ENCODE results near the gene BRSK1.

BRSK1 gene

GRCh38 chr19:55347442-55348009 lies 63.7 kb downstream of the BRSK1 start:
- POLR2A ChIA-PET: interaction anchor here (0.6 kb wide), 1 partner anchor 9 kb away, joined by 4 read pairs; no protein-coding TSS in a partner anchor
- CTCF ChIA-PET: interaction anchor here (1.4 kb wide), 1 partner anchor 71 kb away, joined by 3 read pairs; no protein-coding TSS in a partner anchor
- no peak for DNase-seq (ENCODE audit: extremely low spot score)
- no peak for TF ChIP-seq CTCF (IDR thresholded peaks at IDR 0.05; ENCODE audit: control extremely low read depth, extremely low read depth, low read depth, missing control alignments)

GRCh38 chr19:55348317-55349034 lies 64.7 kb downstream of the BRSK1 start:
- TF ChIP-seq CTCF (IDR thresholded peaks at IDR 0.05; ENCODE audit: control extremely low read depth, extremely low read depth, low read depth, missing control alignments): no peak
- POLR2A ChIA-PET: no interaction called here
- CTCF ChIA-PET: interaction anchor here (0.8 to 1.4 kb wide), 5 partner anchors 9 to 189 kb away, joined by 3 to 5 read pairs (median 3); partner anchors contain the start of gene KMT5C
- DNase-seq (ENCODE audit: extremely low spot score): no peak

DNA sequence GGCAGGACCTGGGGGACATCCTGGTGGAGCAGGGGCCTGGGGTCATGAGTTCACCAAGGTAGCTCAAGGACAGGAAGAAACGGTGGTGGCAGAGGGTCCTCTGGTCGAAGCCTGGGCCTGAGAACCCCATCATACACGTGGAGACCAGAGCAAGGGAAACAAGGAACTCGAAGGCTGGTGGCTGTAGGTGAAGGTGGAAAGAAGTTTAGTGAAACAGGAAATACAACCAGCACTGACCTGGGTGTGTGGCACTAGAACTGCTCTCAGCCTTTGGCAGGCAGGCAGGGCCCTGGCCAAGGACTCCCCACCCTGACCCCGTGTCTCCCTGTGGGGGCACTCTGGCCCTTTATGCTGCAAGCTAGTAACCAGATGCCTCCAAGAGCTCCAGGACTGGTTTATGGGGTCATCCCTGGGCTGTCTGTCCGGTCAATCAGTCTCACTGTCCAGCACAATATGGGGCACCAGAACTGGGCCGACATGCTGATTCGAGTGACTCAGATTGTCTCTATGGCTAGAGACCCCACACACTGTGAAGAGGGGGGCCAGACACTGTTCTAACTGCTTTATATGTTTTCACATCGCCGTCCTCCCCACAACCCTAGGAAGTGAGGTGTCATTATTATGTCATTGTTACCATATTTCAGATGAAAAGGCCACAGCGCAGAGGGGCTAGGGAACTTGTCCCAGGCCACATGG lies 67.0 kb downstream of the BRSK1 start:
- ChIA-PET POLR2A (interaction anchor here (1.0 kb wide), 1 partner anchor 11 kb away, joined by 3 read pairs; the partner anchor contains the start of gene KMT5C), CTCF (interaction anchor here (1.0 to 1.2 kb wide), 3 partner anchors 14 to 50 kb away, joined by 3 read pairs; no protein-coding TSS in a partner anchor)
- DNase-seq (ENCODE audit: extremely low spot score): no peak
- no peak for TF ChIP-seq CTCF (IDR thresholded peaks at IDR 0.05; ENCODE audit: control extremely low read depth, extremely low read depth, low read depth, missing control alignments)

GRCh38 chr19:55352040-55352439 lies 68.2 kb downstream of the BRSK1 start:
- CTCF ChIA-PET: no interaction called here
- no peak for DNase-seq (ENCODE audit: extremely low spot score)
- no peak for TF ChIP-seq CTCF (IDR thresholded peaks at IDR 0.05; ENCODE audit: control extremely low read depth, extremely low read depth, low read depth, missing control alignments)
- POLR2A ChIA-PET: no interaction called here

- ChIA-PET CTCF (no interaction called here), POLR2A (no interaction called here)
- DNase-seq (ENCODE audit: extremely low spot score): no peak
- no peak for TF ChIP-seq CTCF (IDR thresholded peaks at IDR 0.05; ENCODE audit: control extremely low read depth, extremely low read depth, low read depth, missing control alignments)
Measured at GRCh38 chr19:55352549-55353145, 68.8 kb downstream of the BRSK1 start.

DNA sequence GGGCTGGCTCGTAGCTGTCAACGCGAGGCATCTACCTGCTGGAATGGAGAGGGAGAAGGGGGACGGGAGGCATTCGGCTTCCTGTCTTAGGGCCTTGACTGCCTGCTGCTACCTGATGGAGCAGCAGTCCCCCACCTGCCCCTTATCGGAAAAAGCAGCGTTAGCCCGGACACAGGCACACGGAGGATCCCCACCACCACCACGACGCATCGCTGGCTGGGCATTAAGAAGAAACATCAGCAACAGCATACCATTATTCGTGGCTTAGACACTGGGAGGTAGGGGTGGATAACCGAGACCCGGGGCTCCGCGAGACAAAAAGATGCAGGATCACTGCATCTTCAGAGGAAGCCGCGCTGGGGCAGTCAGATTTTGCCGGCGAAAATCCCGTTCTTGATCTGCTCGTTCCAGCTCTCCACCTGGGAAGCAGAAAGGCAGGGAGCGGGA lies 69.6 kb downstream of the BRSK1 start:
- ChIA-PET POLR2A (no interaction called here), CTCF (no interaction called here)
- TF ChIP-seq CTCF (IDR thresholded peaks at IDR 0.05; ENCODE audit: control extremely low read depth, extremely low read depth, low read depth, missing control alignments): no peak
- no peak for DNase-seq (ENCODE audit: extremely low spot score)

All from GM10248 (cell line).